ENCODE results near the gene CADM3. TPM values are rescaled to one million over a fixed set of nuclear protein-coding genes. Genes with fewer than 3 reads are reported as not detected.

Gene CADM3
- polyA plus RNA-seq, 3 donors from 2014 or later = not detected

GRCh38 chr1:159229260-159229885 lies 58.0 kb downstream of the CADM3 start:
- Mint-ChIP-seq H3K9me3 (no peaks in the 10 kb centered on the region), H3K27ac (no peak overlapping the region), H3K4me3 (no peak overlapping the region), H3K4me1 (no peaks in the 10 kb centered on the region), H3K36me3 (no peaks in the 10 kb centered on the region), H3K27me3 (ENCODE audit: low read depth in 3 of 3) (peaks cover 0 to 4% (median 2%) of the 10 kb centered on the region in 3 donors)
- no peak for DNase-seq

GRCh38 chr1:159229896-159230295 lies 58.5 kb downstream of the CADM3 start:
- DNase-seq = no peak
- no peak overlapping the region for H3K4me3 Mint-ChIP-seq
- H3K27me3 Mint-ChIP-seq (ENCODE audit: low read depth in 3 of 3) = peaks cover 0 to 4% (median under 1%) of the 10 kb centered on the region in 3 donors
- H3K36me3 Mint-ChIP-seq = no peaks in the 10 kb centered on the region
- H3K4me1 Mint-ChIP-seq = no peaks in the 10 kb centered on the region
- H3K27ac Mint-ChIP-seq = no peak overlapping the region
- H3K9me3 Mint-ChIP-seq = no peaks in the 10 kb centered on the region

- Mint-ChIP-seq H3K27me3 (ENCODE audit: low read depth in 3 of 3) (peaks cover 0 to 4% (median 0%) of the 10 kb centered on the region in 3 donors), H3K27ac (no peak overlapping the region), H3K4me1 (no peaks in the 10 kb centered on the region), H3K9me3 (peaks cover 0 to 4% (median 0%) of the 10 kb centered on the region in 6 donors), H3K4me3 (no peak overlapping the region), H3K36me3 (no peaks in the 10 kb centered on the region)
- DNase-seq = no peak
Measured at GRCh38 chr1:159239551-159240220, 68.3 kb downstream of the CADM3 start.

GRCh38 chr1:159247266-159247665 lies 75.9 kb downstream of the CADM3 start:
- Mint-ChIP-seq H3K9me3 (peaks cover 0 to 7% (median 5%) of the 10 kb centered on the region in 6 donors), H3K36me3 (no peaks in the 10 kb centered on the region), H3K27ac (no peak overlapping the region), H3K4me3 (no peak overlapping the region), H3K4me1 (no peaks in the 10 kb centered on the region), H3K27me3 (ENCODE audit: low read depth in 3 of 3) (peaks cover 2 to 17% (median 13%) of the 10 kb centered on the region in 3 donors)
- DNase-seq = no peak

- Mint-ChIP-seq H3K27ac (no peak overlapping the region), H3K27me3 (ENCODE audit: low read depth in 3 of 3) (peaks cover 2 to 19% (median 13%) of the 10 kb centered on the region in 3 donors), H3K4me3 (no peak overlapping the region)
Measured at GRCh38 chr1:159248311-159248710, 76.9 kb downstream of the CADM3 start.

GRCh38 chr1:159250638-159251216 lies 79.3 kb downstream of the CADM3 start:
- Mint-ChIP-seq H3K4me3 (no peak overlapping the region), H3K9me3 (peaks cover 0 to 7% (median 5%) of the 10 kb centered on the region in 6 donors), H3K36me3 (no peaks in the 10 kb centered on the region), H3K27me3 (ENCODE audit: low read depth in 3 of 3) (peaks cover 2 to 22% (median 14%) of the 10 kb centered on the region in 3 donors), H3K4me1 (no peaks in the 10 kb centered on the region), H3K27ac (no peak overlapping the region)
- DNase-seq = no peak

More at GRCh38 chr1:159248311-159248710, 76.9 kb downstream of the CADM3 start:
- Mint-ChIP-seq H3K4me1 (no peaks in the 10 kb centered on the region), H3K36me3 (no peaks in the 10 kb centered on the region), H3K9me3 (peaks cover 0 to 7% (median 5%) of the 10 kb centered on the region in 6 donors)
- no peak for DNase-seq

Other genes with a start within 250 kb of the CADM3 start
- 100 to 1,000 TPM; 141 to 290 (median 150) TPM for gene PYHIN1, start 240.1 kb upstream of the CADM3 start, polyA plus RNA-seq
- 100 to 1,000 TPM in 1 of 3 donors, 10 to 100 TPM in 2; 78.8 to 205 (median 80.3) TPM for gene IFI16, start 161.7 kb upstream of the CADM3 start, polyA plus RNA-seq
- gene AIM2, start 94.8 kb upstream of the CADM3 start, polyA plus RNA-seq = 1 to 10 TPM in 1 of 3 donors, under 1 TPM in 2; 0.28 to 1.1 (median 0.34) TPM
- gene ACKR1, start 33.3 kb downstream of the CADM3 start, polyA plus RNA-seq = not detected
- gene FCER1A, start 130.7 kb downstream of the CADM3 start, polyA plus RNA-seq = 100 to 1,000 TPM in 2 of 3 donors, 10 to 100 TPM in 1; 10.4 to 185 (median 110) TPM